Thoracic aorta (tissue), 2 donors: ENCODE data around the gene ERI3. TPM values are rescaled to one million over a fixed set of nuclear protein-coding genes. Genes with fewer than 3 reads are reported as not detected.
A peak's percentile ranks its signal among the peaks of the same experiment; 100 is the strongest.

Source experiments
- ATAC-seq: fragments of 150-250 bp; one replicate; pipeline ENCODE4 v1.8.0; 2017; ENCODE audit warnings: low read depth; ENCODE audit not compliant: insufficient number of reproducible peaks, low FRiP score
- DNase-seq: peaks from one replicate; pipeline ENCODE4 v3.0.0-alpha.2; 2020; ENCODE audit warnings: low spot score
- H3K27ac ChIP-seq, 2 donors: fragments of 200-600 bp; sonication (generic); 1 replicate in 1 of 2; 2 replicates in 1 of 2; pipeline ENCODE4 v1.5.1; 2016; ENCODE audit warnings: mild to moderate bottlenecking in 2 of 2, moderate library complexity in 2 of 2
- H3K27me3 ChIP-seq: fragments of 200-600 bp; sonication (generic); replicated peaks from 2 replicates; pipeline ENCODE4 v1.6.0; 2016; ENCODE audit warnings: mild to moderate bottlenecking; ENCODE audit not compliant: insufficient read depth
- H3K36me3 ChIP-seq: fragments of 200-600 bp; sonication (generic); one replicate; pipeline ENCODE4 v1.5.1; 2016
- H3K4me1 ChIP-seq, 2 donors: fragments of 200-600 bp; sonication (generic); 1 replicate in 1 of 2; 2 replicates in 1 of 2; pipeline versions ENCODE4 v1.5.1 to v1.6.0; 2016; ENCODE audit warnings: low read depth in 2 of 2, mild to moderate bottlenecking in 1 of 2; ENCODE audit not compliant: control insufficient read depth in 1 of 2
- H3K4me3 ChIP-seq: fragments of 200-600 bp; sonication (generic); 2 replicates; pipeline ENCODE4 v1.5.1; 2016; ENCODE audit warnings: mild to moderate bottlenecking
- H3K9me3 ChIP-seq: fragments of 200-600 bp; sonication (generic); 2 replicates; pipeline ENCODE4 v1.5.1; 2016
- total RNA-seq, 2 donors: library from RNA; depleted of rRNA; stranded (reverse); fragments of >200 nt; gene quantifications; one replicate each; pipeline versions ENCODE4 v1.1.0 to v1.2.3, GENCODE V29; 2016
- TF ChIP-seq, protein P1 (sequence below): fragments of 200-600 bp; sonication (generic); IDR thresholded peaks from one replicate; pipeline ENCODE4 v1.5.1; 2019; ENCODE audit warnings: antibody characterized with exemption

ERI3 gene
- total RNA-seq, 2 donors from 2014 or later: 41.5 to 96.3 TPM

DNA sequence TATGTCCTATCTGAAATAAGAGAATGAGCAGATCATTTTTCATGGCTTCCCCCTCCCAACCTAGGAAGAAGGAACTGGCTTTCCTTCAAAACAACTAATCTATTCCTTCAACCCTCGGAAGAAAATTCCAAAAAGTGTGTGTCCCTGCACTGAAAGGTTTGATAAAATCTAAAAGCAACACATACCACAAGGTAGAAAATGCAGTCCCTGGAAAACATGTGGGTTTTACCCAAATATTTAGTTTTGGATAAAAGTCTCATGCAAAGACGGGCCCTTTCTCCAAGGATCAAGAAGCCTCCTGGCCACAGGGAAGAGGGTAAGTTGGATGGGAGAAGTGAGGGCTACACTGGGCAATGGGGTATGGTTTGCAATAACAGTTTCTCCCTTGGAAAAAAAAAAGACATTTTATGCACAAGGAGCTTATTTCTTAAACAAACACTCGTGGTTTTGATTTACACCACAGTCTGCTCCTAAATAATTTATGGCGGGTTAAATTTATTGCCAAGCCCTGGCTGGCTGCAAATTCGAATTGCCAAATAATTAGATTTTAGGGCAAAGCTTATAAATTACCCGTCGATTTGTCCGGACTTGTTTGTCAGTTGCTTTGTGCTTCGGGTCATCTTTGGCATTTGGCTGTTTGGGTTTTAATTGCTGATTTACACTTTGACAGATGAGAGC, 28.9 kb downstream of the ERI3 start:
- no peaks in the 10 kb centered on the region for H3K27me3 ChIP-seq
- no peak for DNase-seq
- TF ChIP-seq, protein P1, sequence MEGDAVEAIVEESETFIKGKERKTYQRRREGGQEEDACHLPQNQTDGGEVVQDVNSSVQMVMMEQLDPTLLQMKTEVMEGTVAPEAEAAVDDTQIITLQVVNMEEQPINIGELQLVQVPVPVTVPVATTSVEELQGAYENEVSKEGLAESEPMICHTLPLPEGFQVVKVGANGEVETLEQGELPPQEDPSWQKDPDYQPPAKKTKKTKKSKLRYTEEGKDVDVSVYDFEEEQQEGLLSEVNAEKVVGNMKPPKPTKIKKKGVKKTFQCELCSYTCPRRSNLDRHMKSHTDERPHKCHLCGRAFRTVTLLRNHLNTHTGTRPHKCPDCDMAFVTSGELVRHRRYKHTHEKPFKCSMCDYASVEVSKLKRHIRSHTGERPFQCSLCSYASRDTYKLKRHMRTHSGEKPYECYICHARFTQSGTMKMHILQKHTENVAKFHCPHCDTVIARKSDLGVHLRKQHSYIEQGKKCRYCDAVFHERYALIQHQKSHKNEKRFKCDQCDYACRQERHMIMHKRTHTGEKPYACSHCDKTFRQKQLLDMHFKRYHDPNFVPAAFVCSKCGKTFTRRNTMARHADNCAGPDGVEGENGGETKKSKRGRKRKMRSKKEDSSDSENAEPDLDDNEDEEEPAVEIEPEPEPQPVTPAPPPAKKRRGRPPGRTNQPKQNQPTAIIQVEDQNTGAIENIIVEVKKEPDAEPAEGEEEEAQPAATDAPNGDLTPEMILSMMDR: no peak
- H3K9me3 ChIP-seq: no peaks in the 10 kb centered on the region
- H3K4me3 ChIP-seq: no peak overlapping the region
- H3K36me3 ChIP-seq: no peaks in the 10 kb centered on the region
- ATAC-seq: no peak
- peaks cover 10 to 28% of the 10 kb centered on the region in 2 donors for H3K4me1 ChIP-seq
- H3K27ac ChIP-seq: no peak overlapping the region

DNA sequence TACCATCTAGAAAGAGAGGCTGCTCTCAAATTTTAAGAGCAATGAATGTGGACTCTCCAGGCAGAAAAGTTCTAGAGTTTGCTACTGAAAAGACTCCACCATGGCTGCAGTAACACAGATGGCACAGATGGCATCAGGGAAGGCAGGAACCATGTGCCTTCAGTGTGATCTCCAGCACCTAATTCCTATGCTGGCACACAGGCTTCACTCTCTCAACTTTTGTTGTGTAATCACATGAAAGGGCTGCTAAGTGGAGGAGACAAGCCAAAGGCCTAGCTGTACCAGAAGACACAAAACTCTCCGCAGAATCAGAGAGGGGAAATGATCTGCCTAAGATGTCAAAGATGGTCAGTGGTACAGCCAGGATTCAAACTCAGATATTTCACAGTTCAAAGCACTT, 31.1 kb downstream of the ERI3 start:
- H3K27me3 ChIP-seq: no peaks in the 10 kb centered on the region
- H3K36me3 ChIP-seq: peaks cover 11% of the 10 kb centered on the region
- H3K4me1 ChIP-seq: peaks cover 10 to 25% of the 10 kb centered on the region in 2 donors
- H3K4me3 ChIP-seq: no peak overlapping the region
- DNase-seq: no peak
- ATAC-seq: no peak
- no peaks in the 10 kb centered on the region for H3K9me3 ChIP-seq
- no peak overlapping the region for H3K27ac ChIP-seq
- TF ChIP-seq, protein P1: no peak

DNA sequence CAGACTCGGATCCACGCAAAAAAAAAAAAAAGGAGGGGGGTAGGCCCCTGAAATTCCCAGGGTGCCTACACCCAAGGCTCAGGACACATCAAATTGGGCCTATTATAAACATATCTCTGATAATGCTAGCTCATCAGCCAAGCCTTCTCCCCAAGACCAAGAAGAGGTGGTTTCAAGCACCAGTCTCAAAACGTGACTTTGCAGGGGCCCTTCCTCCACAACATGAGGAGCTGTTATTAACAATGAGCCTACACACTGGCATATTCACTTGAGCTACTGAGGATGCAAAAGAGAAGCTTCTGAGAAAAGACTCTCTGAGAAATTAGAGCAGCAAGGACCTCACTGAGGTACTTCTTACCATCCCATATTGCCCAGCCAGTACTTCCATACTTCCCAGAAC, 32.7 kb downstream of the ERI3 start:
- TF ChIP-seq, protein P1: no peak
- peaks cover 24% of the 10 kb centered on the region for H3K36me3 ChIP-seq
- H3K27me3 ChIP-seq: no peaks in the 10 kb centered on the region
- H3K4me3 ChIP-seq: no peak overlapping the region
- no peaks in the 10 kb centered on the region for H3K9me3 ChIP-seq
- H3K27ac ChIP-seq: no peak overlapping the region
- DNase-seq (no peak), ATAC-seq (no peak)
- peaks cover 1 to 17% of the 10 kb centered on the region in 2 donors for H3K4me1 ChIP-seq

DNA sequence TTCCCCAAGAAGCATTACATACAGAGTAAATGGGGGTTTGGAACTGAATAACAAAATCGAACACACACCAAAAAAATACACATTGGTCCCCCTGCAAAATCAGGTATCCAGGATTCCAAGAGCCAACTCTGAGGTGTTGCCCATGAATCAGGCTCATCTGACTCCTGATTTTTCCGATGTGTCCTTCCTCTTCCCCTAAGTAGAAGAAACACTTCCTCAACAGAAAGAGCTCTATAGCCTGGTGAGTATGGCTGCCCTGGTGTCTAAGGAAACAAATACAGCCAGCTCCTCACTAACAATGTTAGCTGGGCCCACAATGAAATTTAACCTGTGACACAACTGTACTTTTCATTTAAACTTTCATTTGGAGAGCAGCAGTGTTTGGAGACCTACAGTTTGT, 33.6 kb downstream of the ERI3 start:
- no peak for ATAC-seq
- no peaks in the 10 kb centered on the region for H3K9me3 ChIP-seq
- H3K4me3 ChIP-seq: no peak overlapping the region
- no peaks in the 10 kb centered on the region for H3K27me3 ChIP-seq
- H3K4me1 ChIP-seq: peaks cover 0 to 8% of the 10 kb centered on the region in 2 donors
- no peak for DNase-seq
- no peak overlapping the region for H3K27ac ChIP-seq
- TF ChIP-seq, protein P1: no peak
- H3K36me3 ChIP-seq: peaks cover 28% of the 10 kb centered on the region

DNA sequence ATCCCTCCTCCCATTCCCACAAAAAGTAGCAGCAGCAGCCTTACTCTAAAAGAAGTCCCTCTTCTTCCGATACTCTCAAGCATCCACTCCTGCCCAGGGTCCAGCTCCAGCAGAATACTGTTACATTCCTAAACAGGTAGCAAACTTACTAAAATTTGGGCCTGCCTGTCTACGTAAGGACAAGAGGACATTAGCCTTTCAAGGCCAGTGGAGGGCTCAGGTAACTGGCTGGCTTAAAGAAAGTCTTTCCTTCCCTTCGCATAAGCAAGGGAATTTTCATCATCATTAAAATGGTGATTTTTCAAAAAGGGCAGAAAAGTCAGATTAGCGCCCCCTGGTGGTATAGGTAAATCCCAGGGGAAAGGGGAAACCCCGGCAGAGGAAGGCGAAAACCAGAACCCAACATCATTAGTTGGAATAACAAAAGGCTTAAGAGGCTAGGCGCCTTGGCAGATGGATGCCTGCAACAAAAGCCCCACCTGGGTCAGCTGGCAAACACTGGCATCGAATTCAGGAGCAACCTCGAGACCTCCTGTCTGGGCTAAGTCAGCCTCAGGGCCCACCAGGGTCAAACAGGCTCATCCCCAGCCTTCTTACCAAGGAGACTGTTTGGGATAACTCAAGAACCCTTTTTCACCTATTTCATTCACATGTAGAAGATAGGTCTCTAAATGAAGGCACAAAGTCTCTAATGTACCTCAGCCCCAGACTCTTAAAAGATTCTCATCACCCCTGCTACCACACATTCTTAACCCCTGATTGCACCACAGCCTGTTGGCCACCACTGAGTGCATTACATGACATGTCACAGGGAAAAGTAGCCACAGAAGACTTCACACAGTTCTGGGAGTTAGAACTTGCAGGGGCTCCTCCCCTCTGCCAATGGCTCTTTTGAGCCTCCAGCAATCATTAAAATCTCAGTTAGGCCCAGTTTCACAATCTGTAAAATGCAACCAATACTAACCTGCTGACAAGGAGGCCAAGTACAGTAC, 36.7 kb downstream of the ERI3 start:
- peaks cover 0 to 8% of the 10 kb centered on the region in 2 donors for H3K4me1 ChIP-seq
- no peak overlapping the region for H3K4me3 ChIP-seq
- peaks cover 34% of the 10 kb centered on the region for H3K36me3 ChIP-seq
- H3K27me3 ChIP-seq: no peaks in the 10 kb centered on the region
- H3K27ac ChIP-seq: no peak overlapping the region
- DNase-seq (no peak), ATAC-seq (no peak)
- no peaks in the 10 kb centered on the region for H3K9me3 ChIP-seq
- TF ChIP-seq, protein P1: peak; percentile 83
